Left cardiac atrium (tissue), 4 donors: ENCODE results near the gene LONP1. TPM values are rescaled to one million over a fixed set of nuclear protein-coding genes. Genes with fewer than 3 reads are reported as not detected.
"Not testable (repeated sequence)": the region's sequence is repeated elsewhere in the genome, so short reads cannot be mapped to it uniquely, and the experiment has no call there.

Experiments used
- ATAC-seq, 2 donors: fragments of 200-7000 bp; cut with Tn5 transposase; one replicate each; pipeline ENCODE4 v1.9.1; 2020; ENCODE audit warnings: mild to moderate bottlenecking in 2 of 2, moderate library complexity in 2 of 2
- DNase-seq: peaks from one replicate; pipeline ENCODE4 v3.0.0-alpha.2; 2020
- intact Hi-C, 2 donors: fragments of 100-400 bp; cut with DNase I; formaldehyde crosslinking; loops; one replicate each; pipeline versions ENCODE4 v1.14.1 to v1.15.1; 2022 to 2023
- total RNA-seq, 2 donors: library from RNA; stranded (reverse); fragmentation: NEBNext Ultra II Directional; extraction: Animal tissue kit (Norgen Biotek cat#: 25700); gene quantifications; one replicate each; pipeline ENCODE4 v1.2.1, GENCODE V29; 2021
- donor health status: DM: no; HTN: yes; CAD: no.
- donor health status: DM: no; HTN: yes; CAD: no; lungs with severe emphysema.
- donor health status: DM: yes; HTN: yes; CAD: no.
- donor health status: Dilated cardiomyopathy.

The LONP1 gene
- total RNA-seq, 2 donors from 2014 or later: 51.4 to 57.1 TPM

DNA sequence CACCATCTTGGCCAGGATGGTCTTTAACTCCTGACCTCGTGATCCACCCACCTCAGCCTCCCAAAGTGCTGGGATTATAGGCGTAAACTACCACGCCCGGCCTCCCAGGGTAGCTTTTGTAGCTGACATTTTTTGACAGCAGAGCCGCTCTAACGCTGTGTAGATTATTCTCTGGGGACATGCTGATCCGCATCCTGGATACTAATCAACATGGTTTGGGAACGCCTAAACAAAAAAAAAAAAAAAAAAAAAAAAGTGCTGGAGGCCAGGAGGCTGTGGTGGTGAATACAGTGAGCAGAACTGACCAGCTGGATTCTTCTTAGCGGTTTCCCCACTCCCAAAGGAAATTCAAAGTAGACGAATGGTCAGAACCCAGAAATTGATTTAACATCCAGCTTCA, 5.1 kb downstream of the LONP1 start:
- ATAC-seq (no peak), DNase-seq (no peak)
- intact Hi-C loops: no loop called here

- no peak for DNase-seq
- no peak for ATAC-seq
- intact Hi-C loops: no loop called here
These were observed 6.7 kb downstream of the LONP1 start for GRCh38 chr19:5713228-5713627.

GRCh38 chr19:5711713-5712161, 8.2 kb downstream of the LONP1 start:
- intact Hi-C loops: no loop called here
- DNase-seq (no peak), ATAC-seq (no peak)

- intact Hi-C loops: no loop called here
- no peak for DNase-seq
- no peak for ATAC-seq
These were observed 8.9 kb downstream of the LONP1 start for GRCh38 chr19:5711025-5711424.

GRCh38 chr19:5707576-5708575, 12.1 kb downstream of the LONP1 start:
- ATAC-seq (no peak), DNase-seq (peak; percentile 16)
- intact Hi-C loops: no loop called here

GRCh38 chr19:5706876-5707573, 12.9 kb downstream of the LONP1 start:
- intact Hi-C loops: no loop called here
- peak; percentile 12 for DNase-seq
- ATAC-seq: no peak

- DNase-seq (no peak), ATAC-seq (no peak)
- intact Hi-C loops: no loop called here
These were observed 14.4 kb downstream of the LONP1 start for GRCh38 chr19:5705552-5705951.

DNA sequence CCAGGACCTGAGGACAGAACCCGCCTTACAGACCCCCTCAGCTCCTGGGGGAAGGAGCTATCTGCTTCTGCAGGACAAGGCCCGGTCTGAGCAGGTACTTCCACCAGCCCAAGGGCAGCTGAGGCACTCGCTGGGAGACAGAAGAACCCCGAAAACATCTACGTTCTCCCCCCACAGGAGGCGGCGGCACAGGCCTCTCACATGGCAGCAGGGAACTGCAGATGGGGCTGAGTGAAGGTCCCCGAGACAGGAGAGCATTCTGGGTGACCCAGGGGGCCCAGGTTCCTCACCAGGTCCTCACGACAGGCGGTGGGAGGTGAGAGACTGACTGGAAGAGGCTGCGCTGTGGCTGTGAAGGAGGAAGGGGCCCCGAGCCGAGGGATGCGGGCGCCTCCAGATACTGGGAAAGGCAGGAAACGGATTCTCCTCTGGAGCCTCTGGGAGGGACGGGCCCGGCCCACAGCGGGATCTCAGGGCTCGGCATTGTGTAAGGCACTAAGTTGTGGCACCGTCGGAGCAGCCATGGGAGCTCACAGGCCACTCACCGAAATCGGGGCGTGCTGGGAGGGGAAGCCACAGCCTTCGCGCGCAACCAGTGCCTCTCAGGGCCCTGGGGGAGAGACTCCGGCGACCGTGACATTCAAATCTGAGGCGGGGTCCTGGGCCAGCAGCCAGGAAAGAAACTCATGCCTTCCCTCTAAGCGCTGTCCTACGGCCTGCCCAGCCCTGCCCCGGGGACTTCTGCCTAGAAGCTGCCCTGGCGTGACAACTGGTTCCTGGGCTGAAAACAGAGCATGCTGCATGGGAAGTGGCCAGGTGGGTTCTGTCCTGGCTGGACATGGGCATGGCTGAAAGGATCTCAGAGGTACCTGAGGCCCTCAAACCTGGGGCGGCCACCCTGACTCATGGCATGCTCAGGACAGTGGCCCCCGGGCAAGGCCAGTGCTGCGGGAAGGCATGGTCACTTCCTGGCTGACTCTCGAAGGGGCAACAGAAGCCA, 15.8 kb downstream of the LONP1 start:
- DNase-seq (no peak), ATAC-seq (no peak)
- intact Hi-C loops: no loop called here

GRCh38 chr19:5702053-5702410, 17.9 kb downstream of the LONP1 start:
- DNase-seq, intact Hi-C loops, ATAC-seq: not testable (repeated sequence)

DNA sequence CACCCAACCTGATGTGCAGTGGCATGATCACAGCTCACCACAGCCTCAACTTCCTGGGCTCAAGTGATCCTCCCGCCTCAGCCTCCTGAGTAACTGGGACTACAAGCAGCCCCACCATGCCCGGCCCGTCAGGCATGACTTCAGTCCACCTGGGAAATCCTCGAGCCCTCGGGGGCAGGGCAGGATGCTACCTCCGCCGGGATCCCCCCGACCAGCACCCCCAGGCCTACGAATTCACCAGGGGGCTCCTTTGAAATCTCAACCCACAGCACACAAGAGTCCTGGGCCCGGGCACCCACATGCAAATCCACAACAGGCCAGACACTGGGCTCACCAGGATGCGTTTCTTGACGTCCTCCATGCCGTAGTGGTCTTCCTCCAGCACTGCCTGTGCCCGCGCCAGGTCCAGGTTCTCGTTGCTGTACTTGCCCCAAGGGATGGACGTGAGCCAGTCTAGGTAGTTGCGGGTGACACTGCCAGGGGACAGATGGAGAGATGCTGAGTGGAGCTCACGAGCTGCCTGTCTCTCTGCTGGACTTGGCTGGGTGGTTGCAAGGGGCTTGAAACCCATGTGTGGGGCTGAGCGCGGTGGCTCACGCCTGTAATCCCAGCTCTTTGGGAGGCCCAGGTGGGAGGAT, 19.4 kb downstream of the LONP1 start:
- DNase-seq: no peak
- intact Hi-C loops: no loop called here
- ATAC-seq: no peak

GRCh38 chr19:5698635-5699422, 21.1 kb downstream of the LONP1 start:
- DNase-seq (no peak), ATAC-seq (no peak)
- intact Hi-C loops: no loop called here

GRCh38 chr19:5697890-5698634, 21.9 kb downstream of the LONP1 start:
- DNase-seq (peak; percentile 31), ATAC-seq (no peak)
- intact Hi-C loops: no loop called here

GRCh38 chr19:5697022-5697889, 22.7 kb downstream of the LONP1 start:
- ATAC-seq (no peak), DNase-seq (peak; percentile 24)
- intact Hi-C loops: no loop called here

DNA sequence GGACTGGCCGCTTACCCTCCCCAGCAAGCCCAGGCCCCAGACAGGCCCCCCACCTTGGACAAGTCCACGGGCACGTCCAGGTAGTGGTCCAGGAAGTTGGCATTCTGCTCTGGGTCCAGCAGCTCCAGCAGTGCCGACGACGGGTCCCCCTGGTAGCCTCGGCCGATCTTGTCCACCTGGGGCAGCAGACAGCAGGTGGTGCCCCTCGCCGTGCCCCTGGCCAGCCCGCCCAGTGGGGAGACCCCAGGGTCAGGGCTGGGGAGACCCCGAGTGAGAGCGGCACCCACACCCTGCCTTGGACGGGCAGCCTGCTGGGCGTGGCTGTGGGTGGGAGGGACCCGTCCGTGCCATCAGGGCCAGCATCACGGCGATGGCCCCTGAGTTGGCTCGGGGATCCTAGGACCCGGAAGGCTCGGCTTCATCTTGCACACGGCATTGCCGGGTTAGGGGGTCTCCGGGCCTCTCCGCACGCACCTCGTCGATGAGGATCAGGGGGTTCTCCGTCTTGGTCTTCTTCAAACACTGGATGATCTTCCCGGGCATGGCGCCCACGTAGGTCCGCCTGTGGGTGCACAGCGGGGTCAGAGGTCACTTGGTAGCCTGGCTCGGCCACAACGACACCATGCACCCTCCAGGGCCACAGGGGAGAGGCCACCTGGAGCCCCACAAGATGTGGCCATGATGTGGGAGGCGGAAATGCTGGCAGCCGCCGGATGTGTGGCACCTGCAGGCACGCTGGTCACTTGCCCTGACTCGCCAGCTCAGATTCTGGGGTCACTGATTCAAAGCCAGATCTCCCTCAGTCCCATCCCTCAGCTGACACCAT, 23.5 kb downstream of the LONP1 start:
- DNase-seq (peak; percentile 28), ATAC-seq (no peak)
- intact Hi-C loops: no loop called here

- ATAC-seq (no peak), DNase-seq (no peak)
- intact Hi-C loops: no loop called here
These were observed 24.2 kb downstream of the LONP1 start for GRCh38 chr19:5695649-5696195.
